Liver (tissue), 9 donors: ENCODE data around the gene WFIKKN1. TPM values are rescaled to one million over a fixed set of nuclear protein-coding genes. Genes with fewer than 3 reads are reported as not detected.
A peak's percentile ranks its signal among the peaks of the same experiment; 100 is the strongest.

Source experiments
- DNase-seq: peaks from one replicate; pipeline ENCODE4 v3.0.0-alpha.2; 2017; ENCODE audit warnings: low spot score
- H3K27ac ChIP-seq, 2 donors: one replicate each; pipeline ENCODE4 v1.7.0; 2013; ENCODE audit warnings: inconsistent platforms in 2 of 2, low read length in 2 of 2, control low read depth in 1 of 2, low read depth in 1 of 2, mild to moderate bottlenecking in 1 of 2
- H3K27me3 ChIP-seq, 4 donors: one replicate each; pipeline versions ENCODE4 v1.6.1 to v1.7.0; 2013; ENCODE audit warnings: low read length in 3 of 4, inconsistent platforms in 1 of 4, mild to moderate bottlenecking in 1 of 4, moderate library complexity in 1 of 4; ENCODE audit not compliant: control insufficient read depth in 4 of 4, insufficient read depth in 4 of 4
- H3K36me3 ChIP-seq, 4 donors: one replicate each; pipeline versions ENCODE4 v1.6.1 to v1.7.0; 2013; ENCODE audit warnings: low read length in 3 of 4, mild to moderate bottlenecking in 3 of 4, low read depth in 1 of 4, moderate library complexity in 1 of 4; ENCODE audit not compliant: control insufficient read depth in 4 of 4, insufficient read depth in 3 of 4
- H3K4me1 ChIP-seq, 4 donors: one replicate each; pipeline versions ENCODE4 v1.6.1 to v1.7.0; 2013; ENCODE audit warnings: low read length in 3 of 4, mild to moderate bottlenecking in 3 of 4, moderate library complexity in 1 of 4; ENCODE audit not compliant: control insufficient read depth in 4 of 4, insufficient read depth in 4 of 4
- H3K4me3 ChIP-seq, 3 donors: one replicate each; pipeline versions ENCODE4 v1.6.1 to v1.7.0; 2013; ENCODE audit warnings: low read length in 3 of 3, control low read depth in 1 of 3, low read depth in 1 of 3, mild to moderate bottlenecking in 1 of 3
- H3K9ac ChIP-seq, 2 donors: one replicate each; pipeline ENCODE4 v1.7.0; 2013; ENCODE audit warnings: low read length in 2 of 2, mild to moderate bottlenecking in 2 of 2, moderate library complexity in 2 of 2, control low read depth in 1 of 2, low read depth in 1 of 2
- H3K9me3 ChIP-seq, 4 donors: one replicate each; pipeline versions ENCODE4 v1.6.1 to v1.7.0; 2013; ENCODE audit warnings: low read length in 3 of 4; ENCODE audit not compliant: control insufficient read depth in 4 of 4
- FOXA2 ChIP-seq: IDR thresholded peaks from 2 replicates; pipeline ENCODE4 v1.6.1; 2016; ENCODE audit warnings: antibody characterized with exemption
- GABPA ChIP-seq, 2 donors: IDR thresholded peaks in 1 of 2; conservative IDR thresholded peaks in 1 of 2; 2 replicates each; pipeline ENCODE4 v1.6.1; 2016; ENCODE audit warnings: antibody characterized with exemption in 2 of 2, mild to moderate bottlenecking in 1 of 2, moderate library complexity in 1 of 2
- HNF4A ChIP-seq, 2 donors: conservative IDR thresholded peaks; 2 replicates each; pipeline ENCODE4 v1.6.1; 2016; ENCODE audit warnings: antibody characterized with exemption in 2 of 2, mild to moderate bottlenecking in 2 of 2
- HNF4G ChIP-seq: IDR thresholded peaks from 2 replicates; pipeline ENCODE4 v1.6.1; 2016; ENCODE audit warnings: antibody characterized with exemption
- JUND ChIP-seq, 2 donors: IDR thresholded peaks; 2 replicates each; pipeline ENCODE4 v1.6.1; 2016; ENCODE audit warnings: antibody characterized with exemption in 2 of 2
- NR2F2 ChIP-seq: IDR thresholded peaks from 2 replicates; pipeline ENCODE4 v1.6.1; 2016; ENCODE audit warnings: antibody characterized with exemption
- RAD21 ChIP-seq, 2 donors: IDR thresholded peaks; 2 replicates each; pipeline ENCODE4 v1.6.1; 2016; ENCODE audit warnings: antibody characterized with exemption in 2 of 2, mild to moderate bottlenecking in 2 of 2
- RXRA ChIP-seq, 2 donors: IDR thresholded peaks; 2 replicates each; pipeline ENCODE4 v1.6.1; 2017 to 2018; ENCODE audit warnings: antibody characterized with exemption in 2 of 2, mild to moderate bottlenecking in 1 of 2
- SP1 ChIP-seq: IDR thresholded peaks from 2 replicates; pipeline ENCODE4 v1.6.1; 2018; ENCODE audit warnings: antibody characterized with exemption, mild to moderate bottlenecking
- TAF1 ChIP-seq: conservative IDR thresholded peaks from 2 replicates; pipeline ENCODE4 v1.6.1; 2016; ENCODE audit warnings: antibody characterized with exemption, mild to moderate bottlenecking
- WGBS: extraction: QIAGEN DNeasy Blood & Tissue Kit; methylation state at CpG from one replicate; pipeline ENCODE4 v1.1.7; 2013; 5-methylcytosine and 5-hydroxymethylcytosine counted together
- polyA plus RNA-seq, 2 donors: library from polyadenylated mRNA; stranded (reverse) in 1 of 2; unstranded in 1 of 2; fragments of 200-250 nt in 1 of 2; fragments of >200 nt in 1 of 2; fragmentation: Nextera tagmentation in 1 of 2; extraction: Ambion mirVana in 1 of 2; gene quantifications; one replicate each; pipeline versions ENCODE4 v1.2.1 to v1.2.3, GENCODE V29; 2013 to 2015
- total RNA-seq, 2 donors: library from RNA; depleted of rRNA; stranded (reverse); fragments of >200 nt; gene quantifications; one replicate each; pipeline ENCODE4 v1.2.3, GENCODE V29; 2014
- TF ChIP-seq, protein P1 (sequence below): IDR thresholded peaks from 2 replicates; pipeline ENCODE4 v1.6.1; 2016; ENCODE audit warnings: antibody characterized with exemption, mild to moderate bottlenecking
- TF ChIP-seq, protein P2 (sequence below): IDR thresholded peaks from 2 replicates; pipeline ENCODE4 v1.6.1; 2016; ENCODE audit warnings: antibody characterized with exemption
- TF ChIP-seq, protein P3 (sequence below): fragments of 150-350 bp; IDR thresholded peaks from 2 replicates; pipeline ENCODE4 v1.5.1; 2017; ENCODE audit warnings: improper control_type of control experiment, low read depth, low read length; ENCODE audit not compliant: missing input control
- TF ChIP-seq, protein P4 (sequence below): IDR thresholded peaks from 2 replicates; pipeline ENCODE4 v1.6.1; 2016; ENCODE audit warnings: antibody characterized with exemption
- donor health status: healthy.
- donor health status: healthy.
- donor health status: healthy.
- donor health status: healthy.
- donor health status: healthy.

Gene WFIKKN1
- total and polyA plus RNA-seq, 4 donors = 0.19 to 1.2 (median 0.46) TPM

DNA sequence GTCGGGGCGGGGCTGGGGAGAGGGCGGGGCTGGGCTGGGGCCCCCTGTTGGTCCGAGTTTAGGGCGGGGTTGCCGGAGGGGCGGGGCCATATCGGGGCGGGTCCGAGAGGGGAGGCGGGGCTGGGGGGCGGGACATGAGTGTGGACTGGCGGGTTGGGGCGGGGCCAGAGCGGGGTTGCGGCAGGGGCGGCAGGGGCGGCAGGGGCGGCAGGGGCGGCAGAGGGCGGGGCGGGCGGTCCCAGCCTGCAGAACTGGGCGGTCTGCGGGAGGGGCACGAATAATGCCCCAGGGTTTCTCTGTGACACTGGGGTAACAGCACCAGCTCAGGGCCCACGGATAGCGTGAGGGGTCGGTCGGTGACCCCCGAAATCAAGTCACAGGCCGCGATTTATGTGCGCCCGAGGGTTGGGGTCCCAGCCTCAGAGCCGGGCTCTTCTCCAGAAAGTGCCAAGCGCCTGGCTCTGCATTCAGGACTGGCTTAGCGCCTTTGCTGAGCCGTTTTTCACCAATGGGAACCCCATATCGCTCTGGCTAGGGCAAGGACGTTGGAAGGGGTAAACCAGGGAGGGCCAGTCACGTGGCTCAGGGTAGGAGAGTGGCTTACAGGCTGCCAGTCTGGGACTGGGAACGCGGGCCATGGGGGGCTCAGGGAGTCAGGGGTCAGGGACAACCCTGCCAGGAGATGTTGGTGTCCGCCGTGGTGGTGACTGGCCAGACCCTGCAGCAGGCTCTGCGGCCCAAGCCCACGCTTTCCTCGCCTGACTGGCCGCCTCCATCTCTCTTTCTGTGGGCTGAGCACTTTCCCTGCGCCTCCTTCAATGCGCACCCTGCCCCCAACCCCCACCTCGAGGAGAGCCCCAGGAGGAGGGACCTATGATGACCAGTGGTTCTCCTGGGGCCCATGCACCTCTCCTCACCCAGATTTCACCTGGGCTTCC lies 6.6 kb downstream of the WFIKKN1 start:
- peaks cover 0 to 8% (median 0%) of the 10 kb centered on the region in 4 donors for H3K36me3 ChIP-seq
- peak overlapping the region; percentile 84 to 99 for H3K27ac ChIP-seq
- TF ChIP-seq HNF4A (conservative IDR thresholded peaks at IDR 0.05) (no peak), NR2F2 (no peak), SP1 (peak; percentile 15), JUND (IDR thresholded peaks at IDR 0.05) (no peak), TAF1 (no peak), HNF4G (no peak), GABPA (IDR thresholded peaks at IDR 0.05 in 1 of 2, conservative IDR thresholded peaks at IDR 0.05 in 1 of 2) (no peak), RXRA (IDR thresholded peaks at IDR 0.05) (no peak), RAD21 (IDR thresholded peaks at IDR 0.05) (no peak), FOXA2 (no peak)
- TF ChIP-seq, protein P1, sequence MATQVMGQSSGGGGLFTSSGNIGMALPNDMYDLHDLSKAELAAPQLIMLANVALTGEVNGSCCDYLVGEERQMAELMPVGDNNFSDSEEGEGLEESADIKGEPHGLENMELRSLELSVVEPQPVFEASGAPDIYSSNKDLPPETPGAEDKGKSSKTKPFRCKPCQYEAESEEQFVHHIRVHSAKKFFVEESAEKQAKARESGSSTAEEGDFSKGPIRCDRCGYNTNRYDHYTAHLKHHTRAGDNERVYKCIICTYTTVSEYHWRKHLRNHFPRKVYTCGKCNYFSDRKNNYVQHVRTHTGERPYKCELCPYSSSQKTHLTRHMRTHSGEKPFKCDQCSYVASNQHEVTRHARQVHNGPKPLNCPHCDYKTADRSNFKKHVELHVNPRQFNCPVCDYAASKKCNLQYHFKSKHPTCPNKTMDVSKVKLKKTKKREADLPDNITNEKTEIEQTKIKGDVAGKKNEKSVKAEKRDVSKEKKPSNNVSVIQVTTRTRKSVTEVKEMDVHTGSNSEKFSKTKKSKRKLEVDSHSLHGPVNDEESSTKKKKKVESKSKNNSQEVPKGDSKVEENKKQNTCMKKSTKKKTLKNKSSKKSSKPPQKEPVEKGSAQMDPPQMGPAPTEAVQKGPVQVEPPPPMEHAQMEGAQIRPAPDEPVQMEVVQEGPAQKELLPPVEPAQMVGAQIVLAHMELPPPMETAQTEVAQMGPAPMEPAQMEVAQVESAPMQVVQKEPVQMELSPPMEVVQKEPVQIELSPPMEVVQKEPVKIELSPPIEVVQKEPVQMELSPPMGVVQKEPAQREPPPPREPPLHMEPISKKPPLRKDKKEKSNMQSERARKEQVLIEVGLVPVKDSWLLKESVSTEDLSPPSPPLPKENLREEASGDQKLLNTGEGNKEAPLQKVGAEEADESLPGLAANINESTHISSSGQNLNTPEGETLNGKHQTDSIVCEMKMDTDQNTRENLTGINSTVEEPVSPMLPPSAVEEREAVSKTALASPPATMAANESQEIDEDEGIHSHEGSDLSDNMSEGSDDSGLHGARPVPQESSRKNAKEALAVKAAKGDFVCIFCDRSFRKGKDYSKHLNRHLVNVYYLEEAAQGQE = peak; percentile 9
- TF ChIP-seq, protein P2, sequence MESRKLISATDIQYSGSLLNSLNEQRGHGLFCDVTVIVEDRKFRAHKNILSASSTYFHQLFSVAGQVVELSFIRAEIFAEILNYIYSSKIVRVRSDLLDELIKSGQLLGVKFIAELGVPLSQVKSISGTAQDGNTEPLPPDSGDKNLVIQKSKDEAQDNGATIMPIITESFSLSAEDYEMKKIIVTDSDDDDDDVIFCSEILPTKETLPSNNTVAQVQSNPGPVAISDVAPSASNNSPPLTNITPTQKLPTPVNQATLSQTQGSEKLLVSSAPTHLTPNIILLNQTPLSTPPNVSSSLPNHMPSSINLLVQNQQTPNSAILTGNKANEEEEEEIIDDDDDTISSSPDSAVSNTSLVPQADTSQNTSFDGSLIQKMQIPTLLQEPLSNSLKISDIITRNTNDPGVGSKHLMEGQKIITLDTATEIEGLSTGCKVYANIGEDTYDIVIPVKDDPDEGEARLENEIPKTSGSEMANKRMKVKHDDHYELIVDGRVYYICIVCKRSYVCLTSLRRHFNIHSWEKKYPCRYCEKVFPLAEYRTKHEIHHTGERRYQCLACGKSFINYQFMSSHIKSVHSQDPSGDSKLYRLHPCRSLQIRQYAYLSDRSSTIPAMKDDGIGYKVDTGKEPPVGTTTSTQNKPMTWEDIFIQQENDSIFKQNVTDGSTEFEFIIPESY = no peak
- TF ChIP-seq, protein P3, sequence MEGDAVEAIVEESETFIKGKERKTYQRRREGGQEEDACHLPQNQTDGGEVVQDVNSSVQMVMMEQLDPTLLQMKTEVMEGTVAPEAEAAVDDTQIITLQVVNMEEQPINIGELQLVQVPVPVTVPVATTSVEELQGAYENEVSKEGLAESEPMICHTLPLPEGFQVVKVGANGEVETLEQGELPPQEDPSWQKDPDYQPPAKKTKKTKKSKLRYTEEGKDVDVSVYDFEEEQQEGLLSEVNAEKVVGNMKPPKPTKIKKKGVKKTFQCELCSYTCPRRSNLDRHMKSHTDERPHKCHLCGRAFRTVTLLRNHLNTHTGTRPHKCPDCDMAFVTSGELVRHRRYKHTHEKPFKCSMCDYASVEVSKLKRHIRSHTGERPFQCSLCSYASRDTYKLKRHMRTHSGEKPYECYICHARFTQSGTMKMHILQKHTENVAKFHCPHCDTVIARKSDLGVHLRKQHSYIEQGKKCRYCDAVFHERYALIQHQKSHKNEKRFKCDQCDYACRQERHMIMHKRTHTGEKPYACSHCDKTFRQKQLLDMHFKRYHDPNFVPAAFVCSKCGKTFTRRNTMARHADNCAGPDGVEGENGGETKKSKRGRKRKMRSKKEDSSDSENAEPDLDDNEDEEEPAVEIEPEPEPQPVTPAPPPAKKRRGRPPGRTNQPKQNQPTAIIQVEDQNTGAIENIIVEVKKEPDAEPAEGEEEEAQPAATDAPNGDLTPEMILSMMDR = no peak
- TF ChIP-seq, protein P4, sequence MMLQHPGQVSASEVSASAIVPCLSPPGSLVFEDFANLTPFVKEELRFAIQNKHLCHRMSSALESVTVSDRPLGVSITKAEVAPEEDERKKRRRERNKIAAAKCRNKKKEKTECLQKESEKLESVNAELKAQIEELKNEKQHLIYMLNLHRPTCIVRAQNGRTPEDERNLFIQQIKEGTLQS = no peak
- WGBS = 16% methylated on average over 53 of the region's 53 CpGs
- no peak overlapping the region for H3K9ac ChIP-seq
- peak; percentile 95 for DNase-seq
- peak overlapping the region; percentile 60 to 88 (median 80) for H3K4me3 ChIP-seq
- no peaks in the 10 kb centered on the region for H3K27me3 ChIP-seq
- peaks cover 8 to 40% (median 20%) of the 10 kb centered on the region in 4 donors for H3K4me1 ChIP-seq
- H3K9me3 ChIP-seq = no peaks in the 10 kb centered on the region
